ENCODE results near the gene NPAS3.

NPAS3 gene

DNA sequence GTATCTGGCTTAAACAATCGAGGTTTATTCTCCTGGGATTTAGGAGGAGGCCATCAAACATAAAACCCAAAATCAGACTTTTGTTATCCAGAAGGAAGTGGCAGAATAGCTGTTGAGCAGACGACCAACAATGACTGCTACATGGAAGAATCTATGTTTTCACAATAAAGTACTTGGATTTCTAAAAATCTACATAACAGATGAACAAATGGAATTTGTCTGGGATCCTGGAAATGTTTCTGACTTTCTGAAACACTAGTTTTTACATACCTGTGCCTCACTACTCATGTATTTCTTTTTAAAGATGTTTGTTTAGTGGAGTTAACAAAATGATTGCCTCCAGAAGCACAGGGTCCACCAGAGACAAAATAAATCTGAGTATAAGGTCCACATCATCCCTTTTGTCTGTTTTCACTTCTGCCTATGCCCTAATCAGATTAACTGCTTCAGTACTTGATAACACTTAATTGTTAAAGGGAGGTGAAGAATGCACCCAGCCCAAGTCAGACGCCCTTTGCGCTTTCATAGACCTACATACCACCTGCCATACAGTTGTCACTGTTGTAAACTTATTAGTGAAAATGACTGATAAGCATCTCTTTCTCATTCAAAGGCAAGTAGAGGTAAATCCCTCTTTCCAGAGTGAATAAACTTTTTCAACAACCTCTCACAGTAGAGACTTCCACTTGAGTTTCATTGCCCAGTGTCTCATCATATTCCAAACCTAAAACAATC lies 847.6 kb downstream of the NPAS3 start:
- intact Hi-C loops (cut with DNase I): no loop called here
- no peak for DNase-seq

DNA sequence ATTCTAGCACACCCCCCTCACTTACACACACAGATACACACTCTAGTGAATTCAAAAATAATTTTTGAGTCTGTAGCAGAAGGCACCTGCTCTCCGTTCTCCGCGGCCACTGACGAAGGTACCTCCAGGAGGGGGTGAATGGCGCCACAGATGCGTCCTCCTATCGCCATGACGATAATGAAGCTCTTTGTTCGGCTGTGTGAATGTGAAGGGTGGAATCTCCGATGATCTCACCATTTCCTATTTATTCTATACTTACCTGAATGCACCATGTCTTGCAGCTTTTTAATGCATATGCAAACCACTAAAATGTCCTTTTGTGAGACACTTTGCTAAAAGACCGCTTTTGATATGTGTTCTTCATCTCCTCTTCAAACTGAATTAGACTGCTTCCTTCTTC lies 849.5 kb downstream of the NPAS3 start:
- DNase-seq: peak in 1 of 42 donors; percentile 15
- intact Hi-C loops (cut with DNase I): no loop called here

GRCh38 chr14:33790996-33791395 lies 852.3 kb downstream of the NPAS3 start:
- intact Hi-C loops (cut with DNase I): no loop called here
- no peak for DNase-seq

DNA sequence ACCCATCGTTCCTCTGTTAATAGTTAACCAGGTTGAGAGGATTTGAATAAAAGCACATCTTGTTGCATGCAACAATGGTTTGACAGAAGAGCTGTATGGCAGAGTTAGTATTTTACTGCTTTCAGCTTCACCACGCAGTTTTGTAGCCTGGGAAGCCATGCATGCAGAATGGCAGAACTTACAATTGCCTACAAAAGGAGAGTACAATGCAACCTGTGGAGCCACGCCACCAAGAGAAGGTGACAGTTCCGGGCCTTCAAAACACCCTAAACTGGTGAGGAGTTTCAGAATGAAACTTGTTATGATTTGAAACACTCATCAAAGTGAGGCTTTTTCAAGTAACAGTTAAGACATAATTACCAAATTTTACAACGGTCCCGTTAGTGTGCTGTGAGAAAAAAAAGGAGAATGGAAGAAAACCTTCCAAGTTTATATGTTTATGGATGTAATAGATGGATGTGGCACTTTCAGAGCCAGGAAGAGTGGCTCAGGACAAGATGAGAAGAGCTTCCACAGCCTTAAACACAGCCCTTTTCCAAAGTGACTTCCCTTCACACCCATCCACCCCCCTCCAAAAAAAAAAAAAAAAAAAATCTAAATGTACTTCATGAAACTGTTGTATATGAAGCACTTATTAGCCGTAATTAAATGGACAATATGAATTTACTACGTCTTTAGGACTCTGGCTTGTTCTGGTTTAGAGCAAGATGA lies 853.5 kb downstream of the NPAS3 start:
- intact Hi-C loops (cut with DNase I): no loop called here
- no peak for DNase-seq

DNA sequence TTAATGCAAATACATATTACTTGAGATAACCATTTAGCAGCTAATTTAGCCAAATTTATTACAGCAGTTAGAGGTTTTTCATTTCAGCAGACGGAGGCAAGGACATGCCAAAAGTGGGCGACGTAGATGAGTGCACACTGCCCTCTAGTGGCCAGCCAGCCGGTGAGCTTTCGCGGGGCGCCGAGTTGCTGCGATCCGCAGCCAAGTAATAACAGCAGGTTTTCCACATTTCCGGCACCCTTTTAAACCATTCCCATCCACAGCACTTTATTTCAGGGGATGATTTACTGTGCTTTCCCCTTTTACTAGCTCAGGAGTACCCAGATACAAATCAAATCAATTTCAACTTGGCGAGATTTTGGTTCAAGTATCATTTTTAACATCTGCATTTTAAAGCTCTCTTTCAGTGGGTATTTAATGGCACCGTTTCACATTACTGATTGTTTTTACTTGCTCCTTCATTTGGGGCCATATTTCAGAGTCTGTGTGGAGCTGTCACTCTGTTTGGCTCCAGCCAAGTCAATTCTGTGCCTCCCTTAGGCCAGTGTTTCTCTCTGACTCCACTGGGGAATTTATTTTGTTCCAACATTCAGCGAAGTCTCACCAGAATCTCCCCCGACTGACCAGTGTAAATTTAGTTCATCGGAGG lies 854.2 kb downstream of the NPAS3 start:
- intact Hi-C loops (cut with DNase I): no loop called here
- DNase-seq: peak; percentile 71 to 97 (median 91)

GRCh38 chr14:33793398-33794110 lies 854.9 kb downstream of the NPAS3 start:
- DNase-seq: peak in 1 of 42 donors; percentile 18
- intact Hi-C loops (cut with DNase I): no loop called here

DNA sequence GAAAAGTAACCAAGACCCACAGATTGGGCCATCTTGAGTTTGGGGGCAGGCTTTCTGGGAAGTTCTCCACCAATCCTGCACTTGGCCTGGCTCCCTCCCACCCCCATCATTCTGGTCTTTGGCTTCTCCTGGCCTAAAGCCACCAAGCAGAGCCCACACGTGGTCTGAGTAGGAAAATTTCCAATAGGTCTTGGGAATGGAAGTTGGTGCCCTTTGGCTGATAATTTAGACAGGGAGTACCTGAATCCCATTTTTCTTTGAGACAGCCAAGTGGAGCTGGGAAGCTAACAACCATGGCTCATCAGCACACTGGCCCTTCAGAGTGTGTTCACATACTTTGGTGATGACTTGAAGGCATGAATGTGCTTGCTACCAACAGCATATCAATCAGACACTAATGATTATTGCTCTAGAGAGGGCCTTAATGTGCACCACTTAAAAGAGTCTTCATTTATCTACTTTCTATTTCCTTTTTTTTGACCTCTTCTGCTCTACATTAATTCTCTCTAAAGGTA lies 856.2 kb downstream of the NPAS3 start:
- peak in 1 of 42 donors; percentile 12 for DNase-seq
- intact Hi-C loops (cut with DNase I): no loop called here

GRCh38 chr14:33796356-33796755 lies 857.7 kb downstream of the NPAS3 start:
- DNase-seq: no peak
- intact Hi-C loops (cut with DNase I): no loop called here

DNA sequence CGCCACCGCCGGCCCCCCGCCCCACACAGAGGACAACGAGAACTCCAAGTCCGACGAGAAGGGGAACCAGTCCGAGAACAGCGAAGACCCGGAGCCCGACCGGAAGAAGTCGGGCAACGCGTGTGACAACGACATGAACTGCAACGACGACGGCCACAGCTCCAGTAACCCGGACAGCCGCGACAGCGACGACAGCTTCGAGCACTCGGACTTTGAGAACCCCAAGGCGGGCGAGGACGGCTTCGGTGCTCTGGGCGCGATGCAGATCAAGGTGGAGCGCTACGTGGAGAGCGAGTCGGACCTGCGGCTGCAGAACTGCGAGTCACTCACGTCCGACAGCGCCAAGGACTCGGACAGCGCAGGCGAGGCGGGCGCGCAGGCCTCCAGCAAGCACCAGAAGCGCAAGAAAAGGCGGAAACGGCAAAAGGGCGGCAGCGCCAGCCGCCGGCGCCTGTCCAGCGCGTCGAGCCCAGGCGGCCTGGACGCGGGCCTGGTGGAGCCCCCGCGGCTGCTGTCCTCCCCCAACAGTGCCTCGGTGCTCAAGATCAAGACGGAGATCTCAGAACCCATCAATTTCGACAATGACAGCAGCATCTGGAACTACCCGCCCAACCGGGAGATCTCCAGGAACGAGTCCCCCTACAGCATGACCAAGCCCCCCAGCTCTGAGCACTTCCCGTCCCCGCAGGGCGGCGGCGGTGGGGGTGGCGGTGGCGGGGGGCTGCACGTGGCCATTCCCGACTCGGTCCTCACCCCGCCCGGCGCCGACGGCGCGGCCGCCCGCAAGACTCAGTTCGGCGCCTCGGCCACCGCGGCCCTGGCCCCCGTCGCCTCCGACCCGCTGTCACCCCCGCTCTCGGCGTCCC lies 861.3 kb downstream of the NPAS3 start:
- no peak for DNase-seq

GRCh38 chr14:33800735-33801163 lies 862.1 kb downstream of the NPAS3 start:
- intact Hi-C loops (cut with DNase I): no loop called here
- no peak for DNase-seq

More for the DNA sequence above, 861.3 kb downstream of the NPAS3 start:
- intact Hi-C loops (cut with DNase I): no loop called here

GRCh38 chr14:33802737-33803136 lies 864.1 kb downstream of the NPAS3 start:
- intact Hi-C loops (cut with DNase I): no loop called here
- no peak for DNase-seq

DNA sequence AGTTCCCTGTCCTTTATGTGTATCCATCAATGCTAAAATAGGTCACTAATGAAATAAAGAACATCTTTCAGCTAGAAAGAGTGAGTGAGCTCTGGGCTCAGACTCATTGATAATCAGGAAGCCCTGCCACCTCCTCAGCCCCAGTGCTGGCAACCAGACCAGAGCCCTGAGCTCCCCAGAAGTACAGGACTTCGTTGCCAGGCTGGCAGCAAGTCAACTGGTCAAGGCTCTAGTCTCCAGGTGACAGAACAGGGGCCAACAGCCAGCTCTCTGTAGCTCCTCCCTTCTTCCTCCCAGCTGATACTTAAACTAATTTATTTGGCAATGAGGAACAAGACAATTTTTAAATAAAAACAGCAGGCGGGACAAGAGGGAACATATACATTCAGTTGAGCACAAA lies 866.9 kb downstream of the NPAS3 start:
- DNase-seq: peak in 29 of 42 donors; percentile 7 to 78 (median 47)

GRCh38 chr14:33806905-33807304 lies 868.2 kb downstream of the NPAS3 start:
- intact Hi-C loops (cut with DNase I): no loop called here
- no peak for DNase-seq

More for the DNA sequence above, 866.9 kb downstream of the NPAS3 start:
- intact Hi-C loops (cut with DNase I): no loop called here

DNA sequence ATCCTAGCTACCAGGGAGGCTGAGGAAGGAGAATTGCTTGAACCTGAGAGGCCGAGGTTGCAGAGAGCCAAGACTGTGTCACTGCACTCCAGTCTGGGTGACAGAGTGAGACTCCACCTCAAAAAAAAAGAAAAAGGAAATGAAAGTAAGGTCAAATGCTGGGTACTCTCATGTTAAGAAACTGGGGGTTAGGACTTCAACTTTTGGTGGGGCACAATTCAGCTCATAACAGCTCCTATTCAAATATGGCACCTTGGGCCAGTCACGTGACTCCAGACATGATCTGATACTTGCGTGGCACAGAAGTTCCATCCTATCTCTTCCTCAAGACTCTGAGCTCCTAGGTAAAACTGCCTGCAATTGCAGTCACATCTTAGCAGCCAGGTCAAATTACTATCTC lies 869.5 kb downstream of the NPAS3 start:
- no peak for DNase-seq
- intact Hi-C loops (cut with DNase I): no loop called here

DNA sequence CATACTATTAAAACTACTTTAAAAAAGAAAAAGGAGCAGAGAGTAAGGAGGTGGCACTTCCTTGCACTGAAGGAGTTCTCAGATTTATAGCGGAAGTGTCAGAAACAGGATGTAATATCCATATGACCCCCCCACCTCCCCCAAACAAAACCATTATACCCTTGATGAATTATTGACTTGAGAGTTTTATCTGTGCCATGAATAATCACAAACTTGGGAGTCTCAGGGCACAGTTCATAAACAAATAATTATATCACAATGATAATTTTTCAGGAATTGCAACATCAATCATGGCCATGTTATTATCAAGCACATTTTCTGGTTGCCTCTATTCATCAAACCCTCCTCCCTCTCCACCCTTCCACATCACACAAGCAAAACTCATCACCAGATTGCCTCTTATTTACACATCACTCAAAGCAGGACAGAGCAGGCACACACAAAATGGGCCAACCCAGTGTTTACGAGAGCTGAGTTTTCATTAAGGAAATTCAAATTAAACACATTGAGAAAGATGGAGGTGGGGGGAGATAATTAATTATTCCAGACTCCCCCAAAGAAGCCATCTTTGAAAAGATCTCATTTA lies 870.8 kb downstream of the NPAS3 start:
- intact Hi-C loops (cut with DNase I): no loop called here
- no peak for DNase-seq

- no peak for DNase-seq
- intact Hi-C loops (cut with DNase I): no loop called here
Observed at GRCh38 chr14:33810308-33810707, 871.6 kb downstream of the NPAS3 start.

- intact Hi-C loops (cut with DNase I): no loop called here
- DNase-seq: no peak
Observed at GRCh38 chr14:33811721-33812120, 873.0 kb downstream of the NPAS3 start.

- intact Hi-C loops (cut with DNase I): no loop called here
- DNase-seq: no peak
Observed at GRCh38 chr14:33812181-33812580, 873.5 kb downstream of the NPAS3 start.
